HCT116 (cell line): ENCODE data around the gene ATP8B4. TPM values are rescaled to one million over a fixed set of nuclear protein-coding genes. Genes with fewer than 3 reads are reported as not detected.

Source experiments
- ATAC-seq: fragments of 200-7000 bp; cut with Tn5 transposase; 2 replicates; pipeline ENCODE4 v1.9.1; 2020; ENCODE audit warnings: mild to moderate bottlenecking, moderate library complexity
- BruUV-seq: library from RNA; stranded (reverse); fragments of 400-500 nt; replicated peaks from 2 replicates; lab custom pipeline; 2021; lab: Mats Ljungman, UMichigan
- CTCF ChIA-PET: fragments of 300-600 bp; sonication (Branson Sonifier 250); formaldehyde crosslinking; loops from one replicate; lab custom pipeline; 2021; ENCODE audit warnings: antibody characterized with exemption; lab: Charles Lee
- POLR2A ChIA-PET: fragments of 300-600, 350-600 bp; sonication (Branson Sonifier 250); formaldehyde crosslinking; loops from one replicate; lab custom pipeline; 2021; ENCODE audit warnings: antibody characterized with exemption; lab: Charles Lee
- RAD21 ChIA-PET, 2 experiments: fragments of 300-600 bp; sonication (Branson Sonifier 250); formaldehyde crosslinking; loops; one replicate each; lab custom pipeline; 2023; ENCODE audit warnings: low total read pairs in 2 of 2; ENCODE audit not compliant: uncharacterized antibody in 2 of 2, unreplicated experiment in 2 of 2, low non-redundant PET in 1 of 2; lab: Charles Lee
- DNase-seq: peaks from one replicate; pipeline ENCODE4 v3.0.0-alpha.2; 2010; ENCODE audit warnings: low read depth, low spot score
- H2AFZ ChIP-seq: fragments of 200-600 bp; shearing (Covaris generic), sonication (generic); 2 replicates; pipeline ENCODE4 v1.6.1; 2017; ENCODE audit warnings: low read depth, mixed run types, mixed read lengths, antibody characterized with exemption, low read length; ENCODE audit not compliant: poor library complexity, severe bottlenecking
- H3K27ac ChIP-seq: 2 replicates; pipeline ENCODE4 v1.5.1; 2012; ENCODE audit warnings: low read depth, low read length
- H3K27me3 ChIP-seq: fragments of 200-600 bp; sonication (generic); 2 replicates; pipeline ENCODE4 v1.6.1; 2016; ENCODE audit warnings: mixed run types, low read length, mixed read lengths; ENCODE audit not compliant: insufficient read depth
- H3K36me3 ChIP-seq, 2 experiments: fragments of 200-500 bp in 1 of 2; fragments of 200-600 bp in 1 of 2; sonication (Bioruptor generic) in 1 of 2; sonication (generic) in 1 of 2; 2 replicates each; pipeline versions ENCODE4 v1.5.1 to v1.6.1; 2014 to 2016; ENCODE audit warnings: low read length in 2 of 2, inconsistent platforms in 1 of 2, mixed read lengths in 1 of 2, mixed run types in 1 of 2; ENCODE audit not compliant: insufficient read depth in 2 of 2, control insufficient read depth in 1 of 2
- H3K4me1 ChIP-seq, 2 experiments: fragments of 200-600 bp in 1 of 2; sonication (generic) in 1 of 2; 2 replicates each; pipeline versions ENCODE4 v1.5.1 to v1.6.1; 2012 to 2017; ENCODE audit warnings: low read length in 2 of 2, inconsistent platforms in 1 of 2, mild to moderate bottlenecking in 1 of 2, mixed read lengths in 1 of 2, mixed run types in 1 of 2, moderate library complexity in 1 of 2; ENCODE audit not compliant: insufficient read depth in 2 of 2, control insufficient read depth in 1 of 2
- H3K4me2 ChIP-seq: fragments of 200-600 bp; sonication (generic); 2 replicates; pipeline ENCODE4 v1.6.1; 2017; ENCODE audit warnings: mixed run types, low read length, mixed read lengths
- H3K4me3 ChIP-seq, 2 experiments: fragments of 200-600 bp in 1 of 2; sonication (generic) in 1 of 2; replicated peaks in 1 of 2; 2 replicates each; pipeline ENCODE4 v1.5.1; 2011 to 2016; ENCODE audit warnings: low read length in 2 of 2, control low read depth in 1 of 2, low read depth in 1 of 2, mild to moderate bottlenecking in 1 of 2, mixed read lengths in 1 of 2, mixed run types in 1 of 2
- H3K79me2 ChIP-seq: fragments of 200-600 bp; sonication (generic); 2 replicates; pipeline ENCODE4 v1.6.1; 2017; ENCODE audit warnings: mild to moderate bottlenecking, mixed run types, low read length, moderate library complexity, mixed read lengths; ENCODE audit not compliant: insufficient read depth
- H3K9ac ChIP-seq: fragments of 200-600 bp; sonication (generic); 2 replicates; pipeline ENCODE4 v1.6.1; 2016; ENCODE audit warnings: low read length, mixed read lengths
- H3K9me2 ChIP-seq: fragments of 200-600 bp; sonication (generic), shearing (Covaris generic); 2 replicates; pipeline ENCODE4 v1.6.1; 2017; ENCODE audit warnings: mixed run types, mild to moderate bottlenecking, moderate library complexity; ENCODE audit not compliant: insufficient read depth
- H3K9me3 ChIP-seq, 2 experiments: fragments of 200-500 bp in 1 of 2; fragments of 200-600 bp in 1 of 2; sonication (Bioruptor generic) in 1 of 2; sonication (generic) in 1 of 2; 2 replicates each; pipeline ENCODE4 v1.6.1; 2014 to 2017; ENCODE audit warnings: low read length in 2 of 2, mixed read lengths in 2 of 2, inconsistent platforms in 1 of 2, low read depth in 1 of 2, mild to moderate bottlenecking in 1 of 2, mixed run types in 1 of 2, moderate library complexity in 1 of 2; ENCODE audit not compliant: control insufficient read depth in 1 of 2, insufficient read depth in 1 of 2
- H4K20me1 ChIP-seq: fragments of 200-600 bp; sonication (generic), shearing (Covaris generic); 2 replicates; pipeline ENCODE4 v1.6.1; 2017; ENCODE audit warnings: mixed run types, mild to moderate bottlenecking, moderate library complexity; ENCODE audit not compliant: insufficient read depth
- CTCF ChIP-seq, 3 experiments: fragments of 200-600 bp in 1 of 3; sonication (generic) in 1 of 3; IDR thresholded peaks in 2 of 3; conservative IDR thresholded peaks in 1 of 3; 2 replicates each; pipeline ENCODE4 v1.5.1; 2012 to 2017; ENCODE audit warnings: low read depth in 2 of 3, low read length in 2 of 3, antibody characterized with exemption in 1 of 3, borderline replicate concordance in 1 of 3, control low read depth in 1 of 3, mild to moderate bottlenecking in 1 of 3, mixed read lengths in 1 of 3, mixed run types in 1 of 3, moderate library complexity in 1 of 3; ENCODE audit not compliant: insufficient read depth in 1 of 3
- ELF1 ChIP-seq: IDR thresholded peaks from 2 replicates; pipeline ENCODE4 v1.6.1; 2012; ENCODE audit warnings: low read depth, borderline replicate concordance
- POLR2A ChIP-seq: IDR thresholded peaks from 2 replicates; pipeline ENCODE4 v1.7.0; 2011; ENCODE audit warnings: borderline replicate concordance; ENCODE audit not compliant: insufficient read depth, insufficient read length; ENCODE audit errors: extremely low read depth
- RAD21 ChIP-seq: IDR thresholded peaks from 2 replicates; pipeline ENCODE4 v1.6.1; 2012; ENCODE audit warnings: low read depth, mild to moderate bottlenecking
- REST ChIP-seq: IDR thresholded peaks from 2 replicates; pipeline ENCODE4 v1.6.1; 2012; ENCODE audit warnings: low read depth
- ZBTB33 ChIP-seq: IDR thresholded peaks from 2 replicates; pipeline ENCODE4 v1.6.1; 2011; ENCODE audit warnings: mild to moderate bottlenecking, low read length, moderate library complexity; ENCODE audit not compliant: insufficient replicate concordance; ENCODE audit errors: extremely low read depth
- ZFX ChIP-seq: fragments of 450-650 bp; IDR thresholded peaks from 2 replicates; pipeline ENCODE4 v1.6.1; 2017
- intact Hi-C: fragments of 100-400 bp; cut with micrococcal nuclease; formaldehyde crosslinking; loops from 2 replicates; pipeline ENCODE4 v1.10.0; 2022
- total RNA-seq: library from RNA; stranded (reverse); gene quantifications from one replicate; pipeline ENCODE4 v1.2.1, GENCODE V29; 2021; ENCODE audit not compliant: unreplicated experiment

The ATP8B4 gene
- total RNA-seq, 1 experiment from 2014 or later: 0.25 TPM

- H3K9ac ChIP-seq: no peak overlapping the region
- no peak overlapping the region for H2AFZ ChIP-seq
- CTCF ChIA-PET: no interaction called here
- H3K27me3 ChIP-seq: no peaks in the 10 kb centered on the region
- H3K79me2 ChIP-seq: no peaks in the 10 kb centered on the region
- H3K4me2 ChIP-seq: no peak overlapping the region
- no peaks in the 10 kb centered on the region for H3K9me2 ChIP-seq
- no peak for DNase-seq
- POLR2A ChIA-PET: interaction anchor here (0.7 kb wide), 1 partner anchor 199 kb away, joined by 3 read pairs; no protein-coding TSS in a partner anchor
- ATAC-seq: no peak
- RAD21 ChIA-PET: interaction anchor here in 1 of 2 experiments (0.9 kb wide), 1 partner anchor 23 kb away, joined by 3 read pairs; no protein-coding TSS in a partner anchor
- no TSS peak for BruUV-seq
- H3K27ac ChIP-seq: no peak overlapping the region
- H3K36me3 ChIP-seq: no peaks in the 10 kb centered on the region
- H4K20me1 ChIP-seq: no peaks in the 10 kb centered on the region
- intact Hi-C loops: no loop called here
- no peaks in the 10 kb centered on the region for H3K9me3 ChIP-seq
- no peak overlapping the region for H3K4me3 ChIP-seq
- TF ChIP-seq ELF1: no peak
- no peak for TF ChIP-seq ZBTB33
- no peak for TF ChIP-seq CTCF (IDR thresholded peaks at IDR 0.05 in 2 of 3, conservative IDR thresholded peaks at IDR 0.05 in 1 of 3; ENCODE audit: borderline replicate concordance in 1 of 3, insufficient read depth in 1 of 3, low read depth in 2 of 3, low read length in 2 of 3)
- no peak for TF ChIP-seq POLR2A
- no peak for TF ChIP-seq REST
- no peak for TF ChIP-seq RAD21
- no peak for TF ChIP-seq ZFX
- TF ChIP-seq, all 23 proteins: peak for 0
- no peaks in the 10 kb centered on the region for H3K4me1 ChIP-seq
Measured at GRCh38 chr15:49855917-49856637, 263.0 kb downstream of the ATP8B4 start.
